ENCODE data around the gene PNPLA5. TPM values are rescaled to one million over a fixed set of nuclear protein-coding genes. Genes with fewer than 3 reads are reported as not detected.

The PNPLA5 gene
- total RNA-seq, 4 donors from 2014 or later = not detected

- H3K4me3 ChIP-seq = no peak overlapping the region
- in situ Hi-C loops (cut with MboI; ENCODE audit: low sequenced_read_pairs in 4 of 4) (no loop called here), intact Hi-C loops (cut with DNase I; ENCODE audit: low total_unique reads) (loop anchor here (10.0 kb wide), 1 partner anchor 505 kb away; no protein-coding TSS in a partner anchor)
- H3K36me3 ChIP-seq = no peaks in the 10 kb centered on the region
- H3K27ac ChIP-seq = no peak overlapping the region
- no peak for TF ChIP-seq CTCF (IDR thresholded peaks at IDR 0.05 in 4 of 5, conservative IDR thresholded peaks at IDR 0.05 in 1 of 5)
- TF ChIP-seq POLR2A (IDR thresholded peaks at IDR 0.05) = no peak
- H3K9me3 ChIP-seq = no peaks in the 10 kb centered on the region
- H3K27me3 ChIP-seq = peaks cover 37 to 62% (median 45%) of the 10 kb centered on the region in 3 donors
- DNase-seq (peak in 1 of 2 donors; percentile 3), ATAC-seq (no peak)
- no peaks in the 10 kb centered on the region for H3K4me1 ChIP-seq
Measured at GRCh38 chr22:43889201-43889859, 2.5 kb downstream of the PNPLA5 start.

- intact Hi-C loops (cut with DNase I; ENCODE audit: low total_unique reads) (loop anchor here (10.0 kb wide), 1 partner anchor 504 kb away; no protein-coding TSS in a partner anchor), in situ Hi-C loops (cut with MboI; ENCODE audit: low sequenced_read_pairs in 4 of 4) (no loop called here)
- Histone ChIP-seq H3K9me3 (no peaks in the 10 kb centered on the region), H3K36me3 (no peaks in the 10 kb centered on the region), H3K4me3 (no peak overlapping the region), H3K27ac (no peak overlapping the region), H3K4me1 (no peaks in the 10 kb centered on the region), H3K27me3 (peaks cover 37 to 62% (median 45%) of the 10 kb centered on the region in 3 donors)
- DNase-seq = no peak
- no peak for ATAC-seq
- no peak for TF ChIP-seq POLR2A (IDR thresholded peaks at IDR 0.05)
- no peak for TF ChIP-seq CTCF (IDR thresholded peaks at IDR 0.05 in 4 of 5, conservative IDR thresholded peaks at IDR 0.05 in 1 of 5)
Measured at GRCh38 chr22:43888740-43889139, 3.1 kb downstream of the PNPLA5 start.

GRCh38 chr22:43887391-43887790 lies 4.4 kb downstream of the PNPLA5 start:
- no peak overlapping the region for H3K4me3 ChIP-seq
- in situ Hi-C loops (cut with MboI; ENCODE audit: low sequenced_read_pairs in 4 of 4) (no loop called here), intact Hi-C loops (cut with DNase I; ENCODE audit: low total_unique reads) (loop anchor here (10.0 kb wide), 1 partner anchor 503 kb away; no protein-coding TSS in a partner anchor)
- H3K27ac ChIP-seq = no peak overlapping the region
- ATAC-seq = no peak
- DNase-seq = no peak
- H3K36me3 ChIP-seq = no peaks in the 10 kb centered on the region
- H3K4me1 ChIP-seq = no peaks in the 10 kb centered on the region
- no peaks in the 10 kb centered on the region for H3K9me3 ChIP-seq
- TF ChIP-seq POLR2A (IDR thresholded peaks at IDR 0.05) (no peak), CTCF (IDR thresholded peaks at IDR 0.05 in 4 of 5, conservative IDR thresholded peaks at IDR 0.05 in 1 of 5) (no peak)
- H3K27me3 ChIP-seq = peaks cover 30 to 51% (median 44%) of the 10 kb centered on the region in 3 donors

- Histone ChIP-seq H3K9me3 (no peaks in the 10 kb centered on the region), H3K27me3 (peaks cover 19 to 39% (median 32%) of the 10 kb centered on the region in 3 donors), H3K27ac (no peak overlapping the region), H3K36me3 (no peaks in the 10 kb centered on the region), H3K4me3 (no peak overlapping the region), H3K4me1 (no peaks in the 10 kb centered on the region)
- intact Hi-C loops (cut with DNase I; ENCODE audit: low total_unique reads) (loop anchor here (10.0 kb wide), 1 partner anchor 501 kb away; no protein-coding TSS in a partner anchor), in situ Hi-C loops (cut with MboI; ENCODE audit: low sequenced_read_pairs in 4 of 4) (no loop called here)
- TF ChIP-seq POLR2A (IDR thresholded peaks at IDR 0.05) (no peak), CTCF (IDR thresholded peaks at IDR 0.05 in 4 of 5, conservative IDR thresholded peaks at IDR 0.05 in 1 of 5) (no peak)
- DNase-seq (no peak), ATAC-seq (no peak)
Measured at GRCh38 chr22:43886231-43886630, 5.6 kb downstream of the PNPLA5 start.

All from gastrocnemius medialis (tissue), 4 donors.